Measurements from ENCODE around the gene CMC1. TPM values are rescaled to one million over a fixed set of nuclear protein-coding genes. Genes with fewer than 3 reads are reported as not detected.

The CMC1 gene
- total RNA-seq, 1 experiment from 2014 or later: 43.7 TPM

- DNase-seq (ENCODE audit: extremely low read depth, low read depth): peak; percentile 88
These were observed 107.4 kb downstream of the CMC1 start, which contains the start of the genes AZI2 and ZCWPW2 for GRCh38 chr3:28348629-28349468. Gene AZI2, minus strand, starts transcription at chr3:28348824. Its CDS starts 8,207 bp downstream, at chr3:28340617. Gene ZCWPW2, plus strand, starts transcription at chr3:28348721. Its CDS starts 64,348 bp downstream, at chr3:28413069.

- DNase-seq (ENCODE audit: extremely low read depth, low read depth): no peak
These were observed 108.1 kb downstream of the CMC1 start for GRCh38 chr3:28349469-28350000.

Other genes starting within 250 kb of the CMC1 start
- 0.22 and 0.29 TPM in 2 replicates for gene ZCWPW2, start 107.1 kb downstream of the CMC1 start, total RNA-seq (2014; rRNA removed; shearing (Covaris generic))
- 66.4 and 67.4 TPM in 2 replicates for gene AZI2, start 107.2 kb downstream of the CMC1 start, total RNA-seq (2014; rRNA removed; shearing (Covaris generic))